ENCODE measurements around the gene CSK. TPM values are rescaled to one million over a fixed set of nuclear protein-coding genes. Genes with fewer than 3 reads are reported as not detected.

The CSK gene
- total RNA-seq, 1 experiment from 2014 or later: 103 TPM

- CTCF ChIA-PET: no interaction called here
- Histone ChIP-seq H3K4me3 (ENCODE audit: low read depth, low read length, poor library complexity, severe bottlenecking) (no peak overlapping the region), H3K36me3 (ENCODE audit: insufficient read depth, low read length, poor library complexity, severe bottlenecking) (no peaks in the 10 kb centered on the region), H3K9me3 (ENCODE audit: low read depth, low read length, poor library complexity, severe bottlenecking) (no peaks in the 10 kb centered on the region), H3K27me3 (replicated peaks; ENCODE audit: insufficient read depth, low read depth, low read length, poor library complexity) (peaks cover 15% of the 10 kb centered on the region), H3K4me1 (ENCODE audit: insufficient read depth, low read length, poor library complexity, severe bottlenecking) (peaks cover 9% of the 10 kb centered on the region), H3K27ac (ENCODE audit: low read depth, low read length, poor library complexity, severe bottlenecking) (no peak overlapping the region)
- intact Hi-C loops (cut with micrococcal nuclease; ENCODE audit: unreplicated experiment): no loop called here
- BruUV-seq (replicated peaks): no TSS peak
- no peak for TF ChIP-seq EZH2 (IDR thresholded peaks at IDR 0.05; ENCODE audit: borderline replicate concordance, low read depth, low read length, poor library complexity, severe bottlenecking)
- no peak for TF ChIP-seq CTCF (conservative IDR thresholded peaks at IDR 0.05; ENCODE audit: low read depth, low read length)
- DNase-seq (ENCODE audit: low spot score): no peak
- POLR2A ChIA-PET (ENCODE audit: low non-redundant PET): no interaction called here
Observed at GRCh38 chr15:74827614-74828013, 45.7 kb downstream of the CSK start.

GRCh38 chr15:74828835-74829234, 47.0 kb downstream of the CSK start:
- Histone ChIP-seq H3K36me3 (ENCODE audit: insufficient read depth, low read length, poor library complexity, severe bottlenecking) (no peaks in the 10 kb centered on the region), H3K27me3 (replicated peaks; ENCODE audit: insufficient read depth, low read depth, low read length, poor library complexity) (peaks cover 15% of the 10 kb centered on the region), H3K4me1 (ENCODE audit: insufficient read depth, low read length, poor library complexity, severe bottlenecking) (peaks cover 9% of the 10 kb centered on the region), H3K27ac (ENCODE audit: low read depth, low read length, poor library complexity, severe bottlenecking) (no peak overlapping the region), H3K4me3 (ENCODE audit: low read depth, low read length, poor library complexity, severe bottlenecking) (no peak overlapping the region), H3K9me3 (ENCODE audit: low read depth, low read length, poor library complexity, severe bottlenecking) (no peaks in the 10 kb centered on the region)
- intact Hi-C loops (cut with micrococcal nuclease; ENCODE audit: unreplicated experiment): no loop called here
- ChIA-PET CTCF (no interaction called here), POLR2A (ENCODE audit: low non-redundant PET) (no interaction called here)
- no peak for DNase-seq (ENCODE audit: low spot score)
- no TSS peak for BruUV-seq (replicated peaks)
- TF ChIP-seq CTCF (conservative IDR thresholded peaks at IDR 0.05; ENCODE audit: low read depth, low read length) (no peak), EZH2 (IDR thresholded peaks at IDR 0.05; ENCODE audit: borderline replicate concordance, low read depth, low read length, poor library complexity, severe bottlenecking) (no peak)

- Histone ChIP-seq H3K9me3 (ENCODE audit: low read depth, low read length, poor library complexity, severe bottlenecking) (no peaks in the 10 kb centered on the region), H3K4me1 (ENCODE audit: insufficient read depth, low read length, poor library complexity, severe bottlenecking) (peaks cover 9% of the 10 kb centered on the region), H3K36me3 (ENCODE audit: insufficient read depth, low read length, poor library complexity, severe bottlenecking) (no peaks in the 10 kb centered on the region), H3K27ac (ENCODE audit: low read depth, low read length, poor library complexity, severe bottlenecking) (no peak overlapping the region), H3K4me3 (ENCODE audit: low read depth, low read length, poor library complexity, severe bottlenecking) (no peak overlapping the region), H3K27me3 (replicated peaks; ENCODE audit: insufficient read depth, low read depth, low read length, poor library complexity) (peaks cover 15% of the 10 kb centered on the region)
- no peak for DNase-seq (ENCODE audit: low spot score)
- CTCF ChIA-PET: interaction anchor here (0.9 kb wide), 1 partner anchor 42 kb away, joined by 5 read pairs; no protein-coding TSS in a partner anchor
- BruUV-seq (replicated peaks): no TSS peak
- POLR2A ChIA-PET (ENCODE audit: low non-redundant PET): no interaction called here
- intact Hi-C loops (cut with micrococcal nuclease; ENCODE audit: unreplicated experiment): no loop called here
- TF ChIP-seq CTCF (conservative IDR thresholded peaks at IDR 0.05; ENCODE audit: low read depth, low read length): no peak
- TF ChIP-seq EZH2 (IDR thresholded peaks at IDR 0.05; ENCODE audit: borderline replicate concordance, low read depth, low read length, poor library complexity, severe bottlenecking): no peak
Observed at GRCh38 chr15:74829486-74829885, 47.6 kb downstream of the CSK start.
